ENCODE data around the gene TAC4. TPM values are rescaled to one million over a fixed set of nuclear protein-coding genes. Genes with fewer than 3 reads are reported as not detected.

Gene TAC4
- total RNA-seq (2013; cell fraction: nucleolus; rRNA removed), result not detected in 2 replicates
- total RNA-seq (2014; rRNA removed) (not detected in 2 replicates), total RNA-seq (2014; rRNA removed; fragmentation: Illumina TruSeq; extraction: Trizol) (not detected in 2 replicates), total RNA-seq (2021) (not detected in 2 replicates), polyA plus RNA-seq (2011; rRNA removed) (not detected in 2 replicates), polyA plus RNA-seq (2014; fragmentation: Illumina TruSeq; extraction: Trizol) (not detected in 2 replicates), polyA plus RNA-seq (2014; fragmentation: Nextera tagmentation; extraction: Ambion mirVana) (not detected), polyA plus RNA-seq (2014; rRNA removed) (not detected in 2 replicates), polyA plus RNA-seq (2016; fragmentation: Nextera tagmentation; extraction: Ambion mirVana) (not detected), polyA minus RNA-seq (2011; rRNA and poly(A)+ RNA removed) (not detected in 2 replicates), Bru-seq, nascent RNA (not detected), BruChase-seq, experiment 1, labeled RNA remaining after a 6-hour chase (not detected), BruChase-seq, experiment 2, labeled RNA remaining after a 2-hour chase (not detected)
- not detected for polyA plus RNA-seq (2011; ENCODE audit: low read depth)
- not detected in 2 replicates for polyA plus RNA-seq (2011; cell fraction: cytosol; rRNA removed)
- polyA plus RNA-seq (2011; cell fraction: nucleus; rRNA removed), result not detected in 2 replicates
- polyA plus RNA-seq (2012), result not detected in 2 replicates
- polyA minus RNA-seq (2011; cell fraction: cytosol; rRNA and poly(A)+ RNA removed), result not detected in 2 replicates
- not detected in 2 replicates for polyA minus RNA-seq (2011; cell fraction: nucleus; rRNA and poly(A)+ RNA removed)
- long read RNA-seq, experiment 1, result 0 reads
- long read RNA-seq, experiment 2, partial matches to known transcripts, result 0 of 2 reads
- long read RNA-seq, experiment 2, other reads (novel, unspliced or antisense), result 2 of 2 reads

DNA sequence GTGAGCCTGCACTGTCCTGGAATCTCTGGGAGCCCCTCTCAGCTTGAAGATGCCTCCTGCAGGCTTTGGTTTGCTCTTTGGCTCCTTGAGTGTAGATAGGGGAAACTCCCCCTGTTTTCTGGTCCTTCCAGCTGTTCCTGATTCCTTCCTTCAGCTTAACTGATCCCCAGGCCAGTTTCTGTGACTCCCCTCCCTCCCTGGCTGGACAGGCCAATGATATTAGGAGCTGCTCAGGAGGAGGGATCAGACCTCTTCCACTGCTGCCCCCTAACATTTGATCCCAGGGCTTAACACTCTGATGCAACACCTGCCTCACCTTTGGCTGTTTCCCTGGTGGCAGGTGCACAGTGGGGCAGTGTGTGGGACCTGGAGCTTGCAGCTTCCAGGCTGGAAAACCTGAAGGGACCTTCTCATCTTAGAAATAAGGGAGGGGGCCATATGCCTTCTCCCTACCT, at the start of gene TAC4:
TSS of gene TAC4 (minus strand) at position 51 of the 455 bp plus-strand sequence. CDS start 52 bp downstream, outside the sequence.
- in situ Hi-C loops (cut with MboI), result loop anchor here (10.0 kb wide), 1 partner anchor 283 kb away; no protein-coding TSS in a partner anchor
- ChIA-PET RAD21 (ENCODE audit: unreplicated experiment) (no interaction called here), POLR2A (no interaction called here)

More for the DNA sequence above, at the start of gene TAC4:
- no peaks in the 10 kb centered on the region for H4K20me1 ChIP-seq (ENCODE audit: control insufficient read depth, insufficient read depth)
- H3K4me1 ChIP-seq (ENCODE audit: control insufficient read depth, insufficient read depth, low read length), result no peaks in the 10 kb centered on the region
- no peak within 1 kb of the TSS for H3K4me3 ChIP-seq
- no peak within 1 kb of the TSS for H3K9ac ChIP-seq (ENCODE audit: control insufficient read depth, insufficient read depth, low read length)
- no peak within 1 kb of the TSS for H3K4me2 ChIP-seq (ENCODE audit: control insufficient read depth, insufficient read depth)
- TF ChIP-seq MYC (IDR thresholded peaks at IDR 0.05; ENCODE audit: insufficient read depth, insufficient read length, insufficient replicate concordance, low read length, severe bottlenecking) (no peak), POLR2A (IDR thresholded peaks at IDR 0.05; ENCODE audit: low read depth, low read length) (no peak), CHD1 (IDR thresholded peaks at IDR 0.05; ENCODE audit: low read depth, low read length) (no peak), TCF3 (IDR thresholded peaks at IDR 0.05; ENCODE audit: borderline replicate concordance, insufficient read depth, low read depth, low read length) (no peak), RBBP5 (conservative IDR thresholded peaks at IDR 0.05) (no peak), SPI1 (IDR thresholded peaks at IDR 0.05; ENCODE audit: borderline replicate concordance, insufficient read depth, low read depth, low read length) (no peak), JUNB (IDR thresholded peaks at IDR 0.05) (no peak), HSF1 (IDR thresholded peaks at IDR 0.05; ENCODE audit: low read depth, low read length) (no peak), KLF5 (IDR thresholded peaks at IDR 0.05; ENCODE audit: partially characterized antibody) (no peak), SP1 (IDR thresholded peaks at IDR 0.05; ENCODE audit: low read depth, low read length) (no peak), EGR1 (IDR thresholded peaks at IDR 0.05; ENCODE audit: borderline replicate concordance in 1 of 2, low read depth in 2 of 2, low read length in 2 of 2) (no peak), ATF7 (IDR thresholded peaks at IDR 0.05; ENCODE audit: low read depth) (no peak)
- TF ChIP-seq, protein P1, sequence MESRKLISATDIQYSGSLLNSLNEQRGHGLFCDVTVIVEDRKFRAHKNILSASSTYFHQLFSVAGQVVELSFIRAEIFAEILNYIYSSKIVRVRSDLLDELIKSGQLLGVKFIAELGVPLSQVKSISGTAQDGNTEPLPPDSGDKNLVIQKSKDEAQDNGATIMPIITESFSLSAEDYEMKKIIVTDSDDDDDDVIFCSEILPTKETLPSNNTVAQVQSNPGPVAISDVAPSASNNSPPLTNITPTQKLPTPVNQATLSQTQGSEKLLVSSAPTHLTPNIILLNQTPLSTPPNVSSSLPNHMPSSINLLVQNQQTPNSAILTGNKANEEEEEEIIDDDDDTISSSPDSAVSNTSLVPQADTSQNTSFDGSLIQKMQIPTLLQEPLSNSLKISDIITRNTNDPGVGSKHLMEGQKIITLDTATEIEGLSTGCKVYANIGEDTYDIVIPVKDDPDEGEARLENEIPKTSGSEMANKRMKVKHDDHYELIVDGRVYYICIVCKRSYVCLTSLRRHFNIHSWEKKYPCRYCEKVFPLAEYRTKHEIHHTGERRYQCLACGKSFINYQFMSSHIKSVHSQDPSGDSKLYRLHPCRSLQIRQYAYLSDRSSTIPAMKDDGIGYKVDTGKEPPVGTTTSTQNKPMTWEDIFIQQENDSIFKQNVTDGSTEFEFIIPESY (IDR thresholded peaks at IDR 0.05), result no peak
- DNase-seq (ENCODE audit: low read depth, low spot score), result no peak
- H3K9me3 ChIP-seq (replicated peaks; ENCODE audit: control insufficient read depth, insufficient read depth, low read length), result no peaks in the 10 kb centered on the region
- SMC1A ChIA-PET (ENCODE audit: uncharacterized antibody, unreplicated experiment), result no interaction called here
- no peak within 1 kb of the TSS for H2AFZ ChIP-seq (ENCODE audit: control insufficient read depth, low read depth, low read length)
- H3K27ac ChIP-seq (ENCODE audit: control insufficient read depth, insufficient read depth), result no peak within 1 kb of the TSS
- no peak for FAIRE-seq
- no TSS peak for BruUV-seq (replicated peaks)
- intact Hi-C loops (cut with micrococcal nuclease; ENCODE audit: unreplicated experiment), result no loop called here
- H3K79me2 ChIP-seq (ENCODE audit: control insufficient read depth, insufficient read depth, low read length), result no peaks in the 10 kb centered on the region
- no peaks in the 10 kb centered on the region; a peak in 3 of 4 replicates for H3K27me3 ChIP-seq (replicated peaks in 1 of 2; ENCODE audit: control insufficient read depth in 2 of 2, insufficient read depth in 2 of 2, low read length in 1 of 2)
- no peak for ATAC-seq
- CTCF ChIA-PET, result interaction anchor here (1.1 to 2.6 kb wide), 2 partner anchors 12 to 291 kb away, joined by 3 to 8 read pairs; no protein-coding TSS in a partner anchor
- H3K36me3 ChIP-seq (ENCODE audit: control insufficient read depth in 2 of 2, insufficient read depth in 2 of 2, low read length in 1 of 2), result no peaks in the 10 kb centered on the region; a peak in 1 of 4 replicates
